Endodermal cell (in vitro differentiated cells): ENCODE measurements around the gene MTUS2. TPM values are rescaled to one million over a fixed set of nuclear protein-coding genes. Genes with fewer than 3 reads are reported as not detected.

ENCODE experiments used
- DNase-seq: peaks from one replicate; pipeline ENCODE4 v3.0.0-alpha.2; 2017
- H3K27ac ChIP-seq: 2 replicates; pipeline ENCODE4 v1.5.1; 2013; ENCODE audit warnings: mild to moderate bottlenecking, low read depth, low read length, moderate library complexity
- H3K27me3 ChIP-seq: 2 replicates; pipeline ENCODE4 v1.6.1; 2013; ENCODE audit warnings: mild to moderate bottlenecking, low read length, moderate library complexity; ENCODE audit not compliant: insufficient read depth, control insufficient read depth, poor library complexity, severe bottlenecking
- H3K36me3 ChIP-seq: 2 replicates; pipeline ENCODE4 v1.7.0; 2013; ENCODE audit warnings: mild to moderate bottlenecking, low read length, moderate library complexity; ENCODE audit not compliant: control insufficient read depth, insufficient read depth
- H3K4me1 ChIP-seq: one replicate; pipeline ENCODE4 v1.7.0; 2013; ENCODE audit warnings: low read length; ENCODE audit not compliant: control insufficient read depth, insufficient read depth
- H3K4me3 ChIP-seq: 2 replicates; pipeline ENCODE4 v1.5.1; 2013; ENCODE audit warnings: mild to moderate bottlenecking, low read length, moderate library complexity
- H3K9ac ChIP-seq: 2 replicates; pipeline ENCODE4 v1.6.1; 2013; ENCODE audit warnings: mild to moderate bottlenecking, low read length, moderate library complexity; ENCODE audit not compliant: poor library complexity, severe bottlenecking; ENCODE audit errors: extremely low read depth
- H3K9me3 ChIP-seq: 2 replicates; pipeline ENCODE4 v1.6.1; 2013; ENCODE audit warnings: mild to moderate bottlenecking, low read length, moderate library complexity; ENCODE audit not compliant: control insufficient read depth
- H3K27ac Mint-ChIP-seq: 2 replicates; pipeline ENCODE4 v1.8.0; 2020; ENCODE audit warnings: mixed read lengths
- H3K27me3 Mint-ChIP-seq: 2 replicates; pipeline ENCODE4 v1.8.0; 2021; ENCODE audit warnings: mild to moderate bottlenecking, mixed read lengths; ENCODE audit not compliant: insufficient read depth
- H3K36me3 Mint-ChIP-seq: 2 replicates; pipeline ENCODE4 v1.8.0; 2020; ENCODE audit warnings: low read depth, mixed read lengths
- H3K4me1 Mint-ChIP-seq: 2 replicates; pipeline ENCODE4 v1.8.0; 2020; ENCODE audit warnings: mixed read lengths
- H3K4me3 Mint-ChIP-seq: 2 replicates; pipeline ENCODE4 v1.8.0; 2020; ENCODE audit warnings: mild to moderate bottlenecking, moderate library complexity, mixed read lengths
- H3K9me3 Mint-ChIP-seq: 2 replicates; pipeline ENCODE4 v1.8.0; 2020; ENCODE audit warnings: mild to moderate bottlenecking, mixed read lengths
- WGBS, 2 experiments: methylation state at CpG; one replicate each; pipeline versions ENCODE4 v1.1.5 to v1.1.7; 2013; ENCODE audit warnings: missing lambda C conversion rate in 2 of 2, mixed read lengths in 1 of 2; ENCODE audit not compliant: insufficient coverage in 1 of 2, insufficient read length in 1 of 2; 5-methylcytosine and 5-hydroxymethylcytosine counted together
- total RNA-seq, 2 donors: library from RNA; stranded (reverse); fragmentation: NEBNext Ultra II Directional in 1 of 2; extraction: Animal tissue kit (Norgen Biotek cat#: 25700) in 1 of 2; gene quantifications; 2 replicates in 1 of 2; 3 replicates in 1 of 2; pipeline ENCODE4 v1.2.1, GENCODE V29; 2021
- TF ChIP-seq, protein P1 (sequence below): fragments of 200-600 bp; sonication (generic); conservative IDR thresholded peaks from 2 replicates; pipeline ENCODE4 v1.5.0; 2021; ENCODE audit warnings: antibody characterized with exemption, mild to moderate bottlenecking

The MTUS2 gene
- total RNA-seq, 2 donors from 2014 or later, result 1.2 to 1.3 TPM

GRCh38 chr13:28866932-28867331 is 46.8 kb downstream of the MTUS2 start:
- H3K27ac ChIP-seq, result no peak overlapping the region
- H3K9me3 ChIP-seq, result peaks cover 28% of the 10 kb centered on the region
- Mint-ChIP-seq H3K36me3 (no peaks in the 10 kb centered on the region), H3K4me3 (no peak overlapping the region), H3K27ac (no peak overlapping the region), H3K27me3 (peaks cover 6% of the 10 kb centered on the region), H3K4me1 (no peaks in the 10 kb centered on the region), H3K9me3 (peaks cover 5% of the 10 kb centered on the region)
- TF ChIP-seq, protein P1, sequence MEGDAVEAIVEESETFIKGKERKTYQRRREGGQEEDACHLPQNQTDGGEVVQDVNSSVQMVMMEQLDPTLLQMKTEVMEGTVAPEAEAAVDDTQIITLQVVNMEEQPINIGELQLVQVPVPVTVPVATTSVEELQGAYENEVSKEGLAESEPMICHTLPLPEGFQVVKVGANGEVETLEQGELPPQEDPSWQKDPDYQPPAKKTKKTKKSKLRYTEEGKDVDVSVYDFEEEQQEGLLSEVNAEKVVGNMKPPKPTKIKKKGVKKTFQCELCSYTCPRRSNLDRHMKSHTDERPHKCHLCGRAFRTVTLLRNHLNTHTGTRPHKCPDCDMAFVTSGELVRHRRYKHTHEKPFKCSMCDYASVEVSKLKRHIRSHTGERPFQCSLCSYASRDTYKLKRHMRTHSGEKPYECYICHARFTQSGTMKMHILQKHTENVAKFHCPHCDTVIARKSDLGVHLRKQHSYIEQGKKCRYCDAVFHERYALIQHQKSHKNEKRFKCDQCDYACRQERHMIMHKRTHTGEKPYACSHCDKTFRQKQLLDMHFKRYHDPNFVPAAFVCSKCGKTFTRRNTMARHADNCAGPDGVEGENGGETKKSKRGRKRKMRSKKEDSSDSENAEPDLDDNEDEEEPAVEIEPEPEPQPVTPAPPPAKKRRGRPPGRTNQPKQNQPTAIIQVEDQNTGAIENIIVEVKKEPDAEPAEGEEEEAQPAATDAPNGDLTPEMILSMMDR, result no peak
- H3K4me3 ChIP-seq, result no peak overlapping the region
- H3K9ac ChIP-seq, result no peak overlapping the region
- no peaks in the 10 kb centered on the region for H3K36me3 ChIP-seq
- no peaks in the 10 kb centered on the region for H3K4me1 ChIP-seq
- WGBS, 2 experiments, result 86% methylated on average over 1 of the region's 1 CpG; no CpG with 5 or more reads in 1 of the 2 experiments
- DNase-seq, result no peak
- no peaks in the 10 kb centered on the region for H3K27me3 ChIP-seq

- no peak overlapping the region for H3K27ac Mint-ChIP-seq
These were observed 47.4 kb downstream of the MTUS2 start for GRCh38 chr13:28867564-28867963.

DNA sequence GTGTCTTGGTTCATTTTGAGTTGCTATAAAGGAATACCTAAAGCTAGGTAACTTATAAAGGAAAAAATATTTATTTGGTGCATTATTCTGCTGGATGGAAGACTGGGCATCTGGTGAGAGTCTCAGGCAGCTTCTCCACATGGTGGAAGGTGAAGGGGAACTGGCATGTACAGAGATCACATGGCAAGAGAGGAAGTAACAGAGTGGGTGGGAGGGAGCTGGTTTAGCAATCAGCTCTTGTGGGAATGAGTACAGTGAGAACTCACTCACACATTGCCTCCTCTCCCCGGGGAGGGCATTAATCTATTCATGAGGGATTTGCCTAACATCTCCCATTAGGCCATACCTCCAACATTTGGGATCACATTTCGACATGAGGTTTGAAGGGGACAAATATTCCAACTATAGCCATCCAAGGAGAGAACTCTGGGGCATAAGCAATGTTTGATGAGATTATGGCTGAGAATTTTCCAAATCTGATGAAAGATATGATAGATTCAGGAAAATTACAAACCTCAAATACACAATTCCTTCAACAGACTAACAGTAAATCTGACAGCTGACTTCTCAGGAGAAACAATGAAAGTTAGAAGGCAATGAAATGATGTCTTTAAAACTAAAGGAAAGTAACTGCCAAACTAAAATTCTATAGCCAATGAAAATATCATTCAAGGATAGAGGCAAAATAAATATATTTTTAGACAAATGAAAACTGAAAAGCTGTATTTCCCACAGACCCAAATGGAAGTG is 52.5 kb downstream of the MTUS2 start:
- TF ChIP-seq, protein P1, result no peak
- Histone ChIP-seq H3K9me3 (peaks cover 50% of the 10 kb centered on the region), H3K36me3 (no peaks in the 10 kb centered on the region), H3K4me3 (no peak overlapping the region), H3K27me3 (no peaks in the 10 kb centered on the region), H3K9ac (no peak overlapping the region), H3K4me1 (no peaks in the 10 kb centered on the region), H3K27ac (no peak overlapping the region)
- no peak overlapping the region for H3K27ac Mint-ChIP-seq
- H3K4me3 Mint-ChIP-seq, result no peak overlapping the region
- no peak for DNase-seq
- peaks cover 34% of the 10 kb centered on the region for H3K9me3 Mint-ChIP-seq
- peaks cover 10% of the 10 kb centered on the region for H3K27me3 Mint-ChIP-seq
- H3K36me3 Mint-ChIP-seq, result no peaks in the 10 kb centered on the region
- WGBS, 2 experiments, result 40 to 61% methylated on average over 1 to 2 of the region's 2 CpGs
- H3K4me1 Mint-ChIP-seq, result no peaks in the 10 kb centered on the region

More at GRCh38 chr13:28867564-28867963, 47.4 kb downstream of the MTUS2 start:
- H3K4me1 Mint-ChIP-seq, result no peaks in the 10 kb centered on the region
- TF ChIP-seq, protein P1, result no peak
- no peaks in the 10 kb centered on the region for H3K27me3 ChIP-seq
- peaks cover 10% of the 10 kb centered on the region for H3K27me3 Mint-ChIP-seq
- H3K27ac ChIP-seq, result no peak overlapping the region
- WGBS, 2 experiments, result 77 to 78% methylated on average over 1 of the region's 1 CpG
- H3K9ac ChIP-seq, result no peak overlapping the region
- H3K9me3 ChIP-seq, result peaks cover 32% of the 10 kb centered on the region
- no peaks in the 10 kb centered on the region for H3K36me3 ChIP-seq
- no peak overlapping the region for H3K4me3 Mint-ChIP-seq
- H3K9me3 Mint-ChIP-seq, result peaks cover 12% of the 10 kb centered on the region
- H3K36me3 Mint-ChIP-seq, result no peaks in the 10 kb centered on the region
- H3K4me1 ChIP-seq, result no peaks in the 10 kb centered on the region
- no peak for DNase-seq
- no peak overlapping the region for H3K4me3 ChIP-seq
